H9 (cell line): ENCODE measurements around the gene ARMC5. TPM values are rescaled to one million over a fixed set of nuclear protein-coding genes. Genes with fewer than 3 reads are reported as not detected.

Source experiments
- DNase-seq: peaks from one replicate; pipeline ENCODE4 v3.0.0-alpha.2; 2017
- H2AFZ ChIP-seq: one replicate; pipeline ENCODE4 v1.6.1; 2013; ENCODE audit warnings: mild to moderate bottlenecking, low read length, control low read depth, moderate library complexity
- H2AK5ac ChIP-seq: 2 replicates; pipeline ENCODE4 v1.6.1; 2013; ENCODE audit warnings: low read length, control low read depth, mixed read lengths; ENCODE audit not compliant: insufficient read length
- H2BK120ac ChIP-seq: one replicate; pipeline ENCODE4 v1.6.1; 2013; ENCODE audit warnings: low read depth, mild to moderate bottlenecking, low read length, control low read depth, inconsistent platforms; ENCODE audit not compliant: poor library complexity, severe bottlenecking
- H2BK12ac ChIP-seq: 2 replicates; pipeline ENCODE4 v1.6.1; 2013; ENCODE audit warnings: low read length, control low read depth, mixed read lengths, low read depth; ENCODE audit not compliant: insufficient read length
- H2BK15ac ChIP-seq: 2 replicates; pipeline ENCODE4 v1.6.1; 2013; ENCODE audit warnings: low read depth, low read length, control low read depth
- H2BK20ac ChIP-seq: one replicate; pipeline ENCODE4 v1.6.1; 2013; ENCODE audit warnings: low read depth, mild to moderate bottlenecking, low read length, control low read depth, inconsistent platforms; ENCODE audit not compliant: poor library complexity, severe bottlenecking
- H2BK5ac ChIP-seq: 2 replicates; pipeline ENCODE4 v1.6.1; 2013; ENCODE audit warnings: low read length, control low read depth, mixed read lengths; ENCODE audit not compliant: insufficient read length
- H3K14ac ChIP-seq: 2 replicates; pipeline ENCODE4 v1.6.1; 2013; ENCODE audit warnings: low read length, control low read depth; ENCODE audit not compliant: insufficient read depth
- H3K18ac ChIP-seq: 2 replicates; pipeline ENCODE4 v1.6.1; 2013; ENCODE audit warnings: low read depth, mild to moderate bottlenecking, mixed read lengths, low read length, control low read depth; ENCODE audit not compliant: insufficient read length
- H3K23ac ChIP-seq: 2 replicates; pipeline ENCODE4 v1.6.1; 2013; ENCODE audit warnings: low read length, control low read depth, mixed read lengths, low read depth; ENCODE audit not compliant: insufficient read length
- H3K23me2 ChIP-seq: 2 replicates; pipeline ENCODE4 v1.6.1; 2013; ENCODE audit warnings: low read depth, mild to moderate bottlenecking, mixed read lengths, low read length, control low read depth; ENCODE audit not compliant: insufficient read length, poor library complexity, severe bottlenecking
- H3K27ac ChIP-seq: 2 replicates; pipeline ENCODE4 v1.5.1; 2013; ENCODE audit warnings: low read length, control low read depth, mixed read lengths, low read depth; ENCODE audit not compliant: insufficient read length
- H3K27me3 ChIP-seq: 2 replicates; pipeline ENCODE4 v1.6.1; 2013; ENCODE audit warnings: low read length, control low read depth, inconsistent platforms; ENCODE audit not compliant: insufficient read depth
- H3K4ac ChIP-seq: 2 replicates; pipeline ENCODE4 v1.6.1; 2013; ENCODE audit warnings: low read depth, mild to moderate bottlenecking, control low read depth, inconsistent platforms, low read length, moderate library complexity
- H3K4me1 ChIP-seq: 2 replicates; pipeline ENCODE4 v1.6.1; 2013; ENCODE audit warnings: low read length, control low read depth, inconsistent platforms; ENCODE audit not compliant: insufficient read depth
- H3K4me2 ChIP-seq: 2 replicates; pipeline ENCODE4 v1.6.1; 2013; ENCODE audit warnings: low read length, control low read depth, mixed read lengths; ENCODE audit not compliant: insufficient read length, insufficient read depth
- H3K56ac ChIP-seq: 2 replicates; pipeline ENCODE4 v1.6.1; 2013; ENCODE audit warnings: low read depth, mild to moderate bottlenecking, mixed read lengths, low read length, control low read depth; ENCODE audit not compliant: insufficient read length
- H3K79me1 ChIP-seq: 2 replicates; pipeline ENCODE4 v1.6.1; 2013; ENCODE audit warnings: low read depth, mild to moderate bottlenecking, moderate library complexity, low read length, control low read depth, inconsistent platforms; ENCODE audit not compliant: insufficient read depth, poor library complexity, severe bottlenecking
- H3K79me2 ChIP-seq: 2 replicates; pipeline ENCODE4 v1.6.1; 2013; ENCODE audit warnings: low read length, control low read depth, inconsistent platforms; ENCODE audit not compliant: insufficient read depth
- H3K9ac ChIP-seq: 2 replicates; pipeline ENCODE4 v1.6.1; 2013; ENCODE audit warnings: low read length, control low read depth, mixed read lengths; ENCODE audit not compliant: insufficient read length; ENCODE audit errors: extremely low read depth
- H3K9me3 ChIP-seq: one replicate; pipeline ENCODE4 v1.6.1; 2013; ENCODE audit warnings: low read depth, low read length, inconsistent platforms; ENCODE audit not compliant: control insufficient read depth
- H3T11ph ChIP-seq: one replicate; pipeline ENCODE4 v1.6.1; 2013; ENCODE audit warnings: mild to moderate bottlenecking, low read length, control low read depth, inconsistent platforms
- H4K20me1 ChIP-seq: one replicate; pipeline ENCODE4 v1.6.1; 2013; ENCODE audit not compliant: control insufficient read depth, insufficient read length, insufficient read depth
- H4K5ac ChIP-seq: 2 replicates; pipeline ENCODE4 v1.6.1; 2013; ENCODE audit warnings: low read depth, mild to moderate bottlenecking, mixed read lengths, low read length, control low read depth; ENCODE audit not compliant: insufficient read length
- H4K8ac ChIP-seq: replicated peaks from 2 replicates; pipeline ENCODE4 v1.6.1; 2013; ENCODE audit warnings: low read length, control low read depth, mixed read lengths, low read depth; ENCODE audit not compliant: insufficient read length
- H4K91ac ChIP-seq: 2 replicates; pipeline ENCODE4 v1.6.1; 2013; ENCODE audit warnings: low read depth, mild to moderate bottlenecking, moderate library complexity, mixed read lengths, low read length, control low read depth; ENCODE audit not compliant: insufficient read length
- H3K27ac Mint-ChIP-seq, 3 experiments: 2 replicates in 2 of 3; 3 replicates in 1 of 3; pipeline ENCODE4 v1.8.0; 2020 to 2021; ENCODE audit warnings: mixed read lengths in 3 of 3, mild to moderate bottlenecking in 1 of 3, moderate library complexity in 1 of 3
- H3K27me3 Mint-ChIP-seq: 2 replicates; pipeline ENCODE4 v1.8.0; 2021; ENCODE audit warnings: low read depth, mild to moderate bottlenecking, moderate library complexity, mixed read lengths
- H3K36me3 Mint-ChIP-seq, 3 experiments: 2 replicates in 2 of 3; 3 replicates in 1 of 3; pipeline ENCODE4 v1.8.0; 2020 to 2021; ENCODE audit warnings: low read depth in 3 of 3, mixed read lengths in 3 of 3; ENCODE audit not compliant: insufficient read depth in 1 of 3
- H3K4me1 Mint-ChIP-seq, 2 experiments: 2 replicates each; pipeline ENCODE4 v1.8.0; 2020; ENCODE audit warnings: mixed read lengths in 2 of 2
- H3K4me3 Mint-ChIP-seq, 2 experiments: 2 replicates in 1 of 2; 3 replicates in 1 of 2; pipeline ENCODE4 v1.8.0; 2020 to 2021; ENCODE audit warnings: mild to moderate bottlenecking in 2 of 2, mixed read lengths in 2 of 2, moderate library complexity in 1 of 2
- H3K9me3 Mint-ChIP-seq, 2 experiments: 2 replicates in 1 of 2; 3 replicates in 1 of 2; pipeline ENCODE4 v1.8.0; 2020; ENCODE audit warnings: mild to moderate bottlenecking in 2 of 2, mixed read lengths in 2 of 2, moderate library complexity in 1 of 2
- WGBS: extraction: QIAGEN DNeasy Blood & Tissue Kit; methylation state at CpG from one replicate; pipeline ENCODE4 v1.1.7; 2013; ENCODE audit warnings: missing lambda C conversion rate, low lambda C conversion rate, mixed read lengths; ENCODE audit not compliant: insufficient read length; ENCODE audit errors: extremely low coverage; 5-methylcytosine and 5-hydroxymethylcytosine counted together
- total RNA-seq: library from RNA; stranded (reverse); gene quantifications from 2 replicates; pipeline ENCODE4 v1.2.1, GENCODE V29; 2021
- TF ChIP-seq, protein P1 (sequence below): fragments of 200-600 bp; sonication (generic); conservative IDR thresholded peaks from 3 replicates; pipeline ENCODE4 v1.8.0; 2021; ENCODE audit warnings: antibody characterized with exemption, mild to moderate bottlenecking

Gene ARMC5
- total RNA-seq, 1 experiment from 2014 or later = 18.7 TPM

GRCh38 chr16:31458073-31458843, 1.0 kb upstream of the ARMC5 start:
- no peaks in the 10 kb centered on the region for H4K20me1 ChIP-seq
- peak overlapping the region; percentile 75 for H3K4me2 ChIP-seq
- peaks cover 4% of the 10 kb centered on the region; the same call in 1 of the 2 replicates for H3K4me1 ChIP-seq
- H3K18ac ChIP-seq = no peak overlapping the region
- H3K4me3 Mint-ChIP-seq = peak overlapping the region; percentile 82 to 92
- WGBS = no CpG with 5 or more reads among the region's 42 CpGs
- DNase-seq = peak; percentile 60
- no peak overlapping the region for H4K5ac ChIP-seq
- no peak overlapping the region for H3K14ac ChIP-seq
- H2BK20ac ChIP-seq = no peak overlapping the region
- H4K91ac ChIP-seq = no peak overlapping the region
- peaks cover 4% of the 10 kb centered on the region for H3K79me1 ChIP-seq
- H3K27me3 Mint-ChIP-seq = no peaks in the 10 kb centered on the region
- H3T11ph ChIP-seq = no peak overlapping the region
- no peak overlapping the region for H4K8ac ChIP-seq
- no peak overlapping the region for H3K56ac ChIP-seq
- H3K36me3 Mint-ChIP-seq = peaks cover 2 to 13% (median 7%) of the 10 kb centered on the region in 3 experiments; a peak in 6 of 7 replicates
- H3K79me2 ChIP-seq = no peaks in the 10 kb centered on the region; the same call in 1 of the 2 replicates
- peaks cover 28 to 36% of the 10 kb centered on the region in 2 experiments for H3K4me1 Mint-ChIP-seq
- no peak overlapping the region for H2BK120ac ChIP-seq
- no peak overlapping the region for H2BK15ac ChIP-seq
- H3K9me3 Mint-ChIP-seq = peaks cover 0 to 2% of the 10 kb centered on the region in 2 experiments; a peak in 1 of 5 replicates
- H3K9ac ChIP-seq = peak overlapping the region; percentile 59
- H2AK5ac ChIP-seq = no peak overlapping the region
- no peak overlapping the region for H3K23ac ChIP-seq
- no peak overlapping the region for H2AFZ ChIP-seq
- H3K27ac Mint-ChIP-seq = peak overlapping the region; percentile 74 to 97 (median 91); a peak in 4 of 7 replicates
- no peak overlapping the region for H3K4ac ChIP-seq
- H2BK5ac ChIP-seq = no peak overlapping the region
- no peaks in the 10 kb centered on the region for H3K9me3 ChIP-seq
- TF ChIP-seq, protein P1, sequence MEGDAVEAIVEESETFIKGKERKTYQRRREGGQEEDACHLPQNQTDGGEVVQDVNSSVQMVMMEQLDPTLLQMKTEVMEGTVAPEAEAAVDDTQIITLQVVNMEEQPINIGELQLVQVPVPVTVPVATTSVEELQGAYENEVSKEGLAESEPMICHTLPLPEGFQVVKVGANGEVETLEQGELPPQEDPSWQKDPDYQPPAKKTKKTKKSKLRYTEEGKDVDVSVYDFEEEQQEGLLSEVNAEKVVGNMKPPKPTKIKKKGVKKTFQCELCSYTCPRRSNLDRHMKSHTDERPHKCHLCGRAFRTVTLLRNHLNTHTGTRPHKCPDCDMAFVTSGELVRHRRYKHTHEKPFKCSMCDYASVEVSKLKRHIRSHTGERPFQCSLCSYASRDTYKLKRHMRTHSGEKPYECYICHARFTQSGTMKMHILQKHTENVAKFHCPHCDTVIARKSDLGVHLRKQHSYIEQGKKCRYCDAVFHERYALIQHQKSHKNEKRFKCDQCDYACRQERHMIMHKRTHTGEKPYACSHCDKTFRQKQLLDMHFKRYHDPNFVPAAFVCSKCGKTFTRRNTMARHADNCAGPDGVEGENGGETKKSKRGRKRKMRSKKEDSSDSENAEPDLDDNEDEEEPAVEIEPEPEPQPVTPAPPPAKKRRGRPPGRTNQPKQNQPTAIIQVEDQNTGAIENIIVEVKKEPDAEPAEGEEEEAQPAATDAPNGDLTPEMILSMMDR = peak; percentile 51; the same call in 2 of the 3 replicates
- no peak overlapping the region for H2BK12ac ChIP-seq
- H3K27me3 ChIP-seq = no peaks in the 10 kb centered on the region
- no peak overlapping the region for H3K27ac ChIP-seq
- H3K23me2 ChIP-seq = peaks cover 8% of the 10 kb centered on the region
